GM15510 (cell line): ENCODE results near the gene KPNA1.

Source experiments
- POLR2A ChIP-seq: IDR thresholded peaks from 3 replicates; pipeline ENCODE4 v1.6.1; 2011; ENCODE audit warnings: borderline replicate concordance; ENCODE audit not compliant: insufficient read length; ENCODE audit errors: extremely low read depth

Gene KPNA1

DNA sequence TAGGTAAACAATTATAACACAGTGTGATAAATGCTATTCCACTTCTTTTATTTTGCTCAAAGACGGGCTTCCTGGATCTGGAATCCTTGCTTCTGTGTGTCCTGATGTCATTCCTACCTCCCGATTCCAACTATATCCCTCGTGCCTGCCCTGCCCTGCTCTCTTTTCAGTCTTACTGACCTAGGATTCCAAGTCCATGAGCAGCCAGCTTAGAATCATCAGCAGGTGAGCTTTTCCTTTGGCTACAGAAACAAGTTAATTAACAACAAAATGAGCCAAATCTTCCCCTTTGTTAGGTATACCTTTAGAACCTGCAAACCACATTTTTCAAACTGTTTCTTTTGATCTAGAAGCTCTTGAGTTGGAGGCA, 21.9 kb upstream of the KPNA1 start:
- no peak for TF ChIP-seq POLR2A

DNA sequence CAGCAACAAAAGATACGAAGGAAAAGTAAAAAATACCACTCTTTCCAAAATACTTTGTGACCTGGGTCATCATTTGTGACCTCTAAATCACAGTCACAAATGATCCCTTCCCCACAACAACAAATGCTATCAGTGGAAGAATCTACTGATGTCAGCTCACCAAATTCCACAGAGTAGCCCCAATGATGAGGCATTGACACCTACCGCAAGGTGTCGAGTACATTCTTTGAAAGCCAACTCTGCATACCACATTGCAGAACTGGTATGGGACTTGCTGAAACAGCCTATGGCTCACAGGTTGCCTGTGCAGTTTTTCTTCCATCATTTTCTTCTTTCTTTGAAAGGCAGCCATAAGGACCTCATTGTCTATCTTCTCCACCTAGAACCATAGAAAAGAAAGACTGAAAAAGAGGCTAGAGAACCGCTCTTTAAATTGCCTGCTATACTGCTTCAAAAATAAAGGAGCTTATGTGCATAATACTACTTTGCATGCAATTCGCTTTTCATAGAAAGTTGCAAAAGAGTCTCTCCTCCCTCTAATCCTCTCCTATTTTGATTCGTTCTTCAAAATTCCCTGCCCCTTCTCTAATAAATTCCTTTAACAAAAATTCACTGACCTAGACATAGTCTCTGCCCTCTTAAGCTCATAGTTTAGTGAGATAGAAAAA, 21.4 kb upstream of the KPNA1 start:
- no peak for TF ChIP-seq POLR2A

DNA sequence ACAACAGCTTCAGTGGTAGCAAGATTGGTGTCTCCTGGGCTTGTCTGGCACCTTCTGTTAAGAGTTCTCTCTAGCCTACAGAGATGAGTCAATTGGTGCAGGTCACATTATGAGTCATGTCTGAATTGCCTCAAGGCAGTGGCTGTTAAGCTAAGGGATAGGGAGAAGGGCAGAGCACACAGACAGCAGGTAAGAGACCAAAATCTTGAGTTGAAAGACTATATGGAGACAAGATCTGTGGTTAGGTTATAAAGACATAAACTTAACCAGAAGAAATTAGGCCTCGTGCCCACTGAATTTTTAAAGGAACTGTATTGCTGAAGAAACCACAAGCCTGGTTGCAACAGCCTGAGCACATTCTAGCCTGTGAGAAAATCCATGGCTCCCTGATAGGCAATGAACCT, 19.2 kb upstream of the KPNA1 start:
- TF ChIP-seq POLR2A, result no peak

DNA sequence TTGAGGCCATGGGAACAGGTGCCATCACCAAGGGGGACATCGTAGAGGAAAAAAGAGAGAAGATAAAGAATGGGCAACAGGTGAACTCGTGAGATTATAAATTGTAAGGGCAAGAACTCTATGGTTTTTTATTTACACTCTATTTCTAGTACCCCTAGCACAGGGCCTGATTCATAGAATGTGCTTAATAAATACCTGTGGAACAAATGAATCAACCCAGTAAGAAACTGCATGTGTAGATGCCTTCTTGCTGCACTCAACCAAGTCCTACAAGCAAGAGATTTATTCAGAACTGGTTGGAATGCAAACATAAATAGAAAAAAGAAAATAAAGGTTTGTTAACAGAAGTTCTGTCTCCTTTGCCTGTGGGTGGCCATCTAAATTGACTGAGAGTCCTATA, 18.7 kb upstream of the KPNA1 start:
- no peak for TF ChIP-seq POLR2A

DNA sequence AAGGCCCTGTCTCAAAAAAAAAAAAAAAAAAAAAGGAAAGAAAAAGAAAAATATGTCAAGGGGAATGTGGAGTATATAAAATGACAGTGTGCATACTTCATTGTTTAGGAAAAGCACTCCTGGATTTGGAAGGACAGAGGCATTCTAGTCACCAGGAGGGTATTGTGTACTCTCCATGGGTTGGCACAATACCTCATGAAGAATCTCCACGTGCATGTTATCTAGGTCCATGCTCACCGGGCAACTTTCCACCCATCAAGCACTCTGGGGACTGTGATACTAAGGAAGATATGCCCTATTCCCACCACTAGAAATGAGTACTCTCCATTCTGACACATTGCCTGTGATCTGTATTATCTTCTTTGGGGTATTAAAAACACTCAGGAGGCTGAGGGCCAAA, 15.4 kb upstream of the KPNA1 start:
- TF ChIP-seq POLR2A, result no peak

DNA sequence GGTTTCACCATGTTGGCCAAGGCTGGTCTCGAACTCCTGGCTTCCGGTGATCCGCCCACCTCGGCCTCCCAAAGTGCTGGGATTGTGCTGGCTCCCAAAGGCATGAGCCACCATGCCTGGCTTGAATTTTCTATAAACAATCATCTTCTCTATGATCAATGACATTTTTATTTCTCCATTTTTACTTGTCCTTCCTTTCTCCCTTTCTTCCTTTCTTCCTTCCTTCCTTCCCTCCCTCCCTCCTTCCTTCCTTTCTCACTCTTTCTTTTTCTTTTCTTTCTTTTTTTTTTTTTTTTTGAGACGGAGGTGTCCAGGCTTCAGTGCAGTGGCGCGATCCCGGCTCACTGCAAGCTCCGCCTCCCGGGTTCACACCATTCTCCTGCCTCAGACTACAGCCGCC, 8.6 kb upstream of the KPNA1 start:
- no peak for TF ChIP-seq POLR2A

DNA sequence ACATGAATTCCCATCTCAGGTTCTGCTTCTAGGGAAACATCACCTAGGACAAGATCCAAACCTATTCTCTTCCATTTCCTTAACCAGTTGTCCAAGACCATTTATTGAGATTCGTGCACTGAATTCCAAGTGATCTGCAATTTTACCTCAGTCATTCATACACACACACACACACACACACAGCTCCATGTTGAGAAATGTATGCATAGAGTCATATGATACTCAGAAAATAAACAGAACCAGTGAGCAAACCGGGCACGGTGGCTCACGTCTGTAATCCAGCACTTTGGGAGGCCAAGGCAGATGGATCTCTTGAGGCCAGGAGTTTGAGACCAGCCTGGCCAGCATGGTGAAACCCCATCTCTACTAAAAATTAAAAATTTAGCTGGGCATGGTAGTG, 6.1 kb upstream of the KPNA1 start:
- no peak for TF ChIP-seq POLR2A

DNA sequence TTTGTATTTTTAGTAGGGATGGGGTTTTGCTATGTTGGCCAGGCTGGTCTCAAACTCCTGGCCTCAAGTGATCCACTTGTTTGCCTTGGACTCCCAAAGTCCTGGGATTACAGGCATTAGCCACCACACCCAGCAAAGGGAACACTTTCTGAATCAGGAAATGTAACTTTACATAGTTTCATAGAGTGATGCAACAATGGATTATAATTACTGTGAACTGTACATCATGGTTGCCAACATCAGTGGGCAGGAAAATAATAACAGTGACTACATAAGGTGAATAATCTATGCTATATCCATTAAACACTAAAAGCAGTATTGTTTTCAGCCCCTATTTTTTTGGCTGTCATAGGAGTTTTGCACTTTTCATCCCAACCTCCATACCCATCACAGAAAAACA, 5.0 kb upstream of the KPNA1 start:
- TF ChIP-seq POLR2A, result no peak

DNA sequence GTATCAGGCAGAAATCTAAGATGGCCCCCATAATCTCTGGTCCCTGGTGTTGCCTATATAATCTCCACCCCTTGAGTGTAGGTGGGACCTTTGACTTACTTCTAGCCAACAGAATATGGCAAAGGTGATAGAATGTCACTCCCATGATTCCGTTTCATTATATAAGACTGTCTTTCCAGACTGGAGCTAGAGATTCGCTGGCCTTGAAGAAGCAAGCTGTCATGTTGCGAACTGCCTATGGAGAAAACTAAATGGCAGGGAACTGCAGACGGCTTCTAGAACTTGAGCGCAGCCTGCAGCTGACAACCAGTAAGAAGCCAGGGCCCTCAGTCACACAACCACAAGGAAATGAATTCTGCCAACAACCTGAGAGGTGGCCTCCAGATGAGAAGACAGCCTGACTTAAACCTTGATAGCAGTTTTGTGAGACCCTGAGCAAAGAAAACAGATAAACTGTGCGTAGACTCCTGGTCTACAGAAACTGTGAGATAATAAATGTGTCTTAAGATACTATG, 2.2 kb upstream of the KPNA1 start:
- no peak for TF ChIP-seq POLR2A

DNA sequence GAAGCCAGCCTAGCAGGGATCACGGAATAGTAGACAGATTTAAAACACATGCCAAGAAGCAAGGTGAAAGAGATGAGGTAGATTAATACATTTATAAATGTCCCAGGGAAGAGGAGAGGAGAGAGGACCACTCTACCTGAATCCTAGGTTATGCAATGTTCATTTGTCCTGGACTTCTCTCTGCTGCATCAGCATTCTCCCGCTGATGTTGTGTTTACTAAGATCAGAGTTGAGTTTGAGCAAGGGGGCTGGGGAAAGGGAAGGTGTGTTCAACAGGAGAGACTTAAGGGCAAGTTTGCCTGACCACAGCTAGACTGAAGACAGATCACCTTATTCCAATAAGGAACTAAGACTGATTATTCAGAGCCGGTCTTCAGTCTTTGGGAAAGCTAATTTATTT, 1.1 kb upstream of the KPNA1 start:
- no peak for TF ChIP-seq POLR2A

DNA sequence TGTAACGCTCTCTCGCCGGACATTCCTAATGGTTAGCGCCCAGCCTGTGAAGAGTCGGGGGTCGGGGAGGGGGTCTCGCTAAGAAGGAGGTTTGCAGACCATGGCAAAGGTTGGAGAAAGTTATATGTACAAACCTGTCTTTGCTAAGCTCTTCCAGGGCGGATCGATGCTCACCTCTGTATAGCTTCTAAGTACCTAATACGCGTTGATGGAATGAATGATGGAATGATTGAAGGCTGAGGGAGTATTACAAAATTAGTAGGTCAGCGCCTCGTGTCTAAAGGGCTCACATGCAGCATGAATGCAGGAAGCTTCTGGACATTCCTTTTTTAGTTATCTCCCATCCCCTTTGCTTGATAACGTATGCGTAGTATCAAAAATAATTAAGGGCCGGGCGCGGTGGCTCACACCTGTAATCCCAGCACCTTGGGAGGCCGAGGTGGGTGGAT, 305 bp upstream of the KPNA1 start:
- TF ChIP-seq POLR2A, result no peak

DNA sequence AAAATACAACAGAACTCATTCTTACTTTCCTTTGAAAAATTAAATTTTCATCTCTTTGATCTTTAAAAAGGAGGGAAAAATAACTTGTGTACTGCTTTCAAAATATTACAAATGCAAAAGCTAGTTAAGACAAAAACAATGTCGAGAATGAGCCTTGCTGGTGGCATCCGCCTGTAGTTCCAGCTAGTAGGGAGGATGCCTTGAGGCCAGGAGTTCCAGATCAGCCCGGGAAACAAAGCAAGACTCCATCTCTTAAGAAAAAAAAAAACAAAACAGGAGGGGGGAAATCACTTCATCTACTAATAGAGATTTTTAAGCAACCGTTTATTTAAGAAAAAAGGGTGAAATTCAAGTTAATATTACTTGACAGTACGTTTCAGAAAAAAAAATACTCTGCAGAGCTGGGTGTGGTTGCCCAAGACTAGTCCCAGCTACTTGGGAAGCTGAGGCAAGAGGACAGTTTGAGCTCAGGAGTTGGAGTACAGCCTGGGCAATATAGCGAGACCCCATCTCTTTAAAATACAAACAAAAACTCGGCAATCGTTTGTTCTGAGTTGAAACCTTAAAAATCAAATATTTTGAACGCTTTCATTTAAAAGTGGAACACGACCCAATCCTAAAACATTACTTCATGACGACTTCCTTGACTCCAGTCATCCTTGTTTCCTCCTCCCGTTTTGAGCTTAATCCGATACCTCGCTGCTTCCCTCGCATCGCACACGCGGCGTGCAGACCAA, 1.2 kb downstream of the KPNA1 start:
- TF ChIP-seq POLR2A, result no peak

DNA sequence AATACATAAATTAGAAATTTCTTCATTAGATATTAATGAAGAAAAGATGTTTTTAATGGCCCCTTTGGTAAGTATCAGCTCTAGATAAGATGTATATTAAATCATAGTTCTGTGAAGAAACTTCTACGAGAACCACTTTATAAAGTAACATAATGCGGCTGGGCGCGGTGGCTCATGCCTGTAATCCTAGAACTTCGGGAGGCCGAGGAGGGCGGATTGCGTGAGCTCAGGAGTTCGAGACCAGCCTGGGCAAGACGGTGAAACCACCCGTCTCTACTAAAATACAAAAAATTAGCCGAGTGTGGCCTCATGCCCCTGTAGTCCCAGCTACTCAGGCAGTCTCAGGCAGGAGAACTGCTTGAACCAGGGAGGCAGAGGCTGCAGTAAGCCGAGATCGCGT, 2.5 kb downstream of the KPNA1 start:
- no peak for TF ChIP-seq POLR2A

DNA sequence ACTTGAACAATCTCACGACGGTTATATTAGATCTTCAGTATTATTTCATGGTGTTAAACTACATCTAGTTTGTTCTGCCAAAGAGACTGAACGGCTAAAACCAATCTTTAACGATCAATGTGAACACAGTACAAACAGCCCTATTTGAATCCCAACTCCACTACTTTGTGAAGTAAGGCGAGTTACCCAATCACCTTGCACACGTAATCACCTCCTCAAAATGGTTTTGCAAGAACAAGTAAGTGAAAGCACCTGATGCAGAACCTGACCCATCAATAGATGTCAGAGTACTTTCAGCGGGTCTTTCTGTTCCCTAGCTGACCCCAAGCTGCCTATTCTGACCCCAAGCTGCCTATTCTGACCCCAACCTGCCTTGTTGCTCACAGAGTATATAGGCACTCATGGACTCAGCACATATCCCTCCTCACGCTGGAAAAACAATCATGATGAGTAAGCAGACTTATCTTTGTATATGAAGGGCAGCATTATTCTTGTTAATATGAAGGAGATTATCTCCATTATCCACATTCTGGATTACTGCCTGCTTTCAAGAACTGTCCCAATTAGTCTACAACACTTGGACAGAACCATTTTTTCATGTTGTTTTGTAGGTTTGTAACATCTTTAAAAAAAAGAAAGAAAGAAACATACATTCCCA, 3.7 kb downstream of the KPNA1 start:
- no peak for TF ChIP-seq POLR2A

DNA sequence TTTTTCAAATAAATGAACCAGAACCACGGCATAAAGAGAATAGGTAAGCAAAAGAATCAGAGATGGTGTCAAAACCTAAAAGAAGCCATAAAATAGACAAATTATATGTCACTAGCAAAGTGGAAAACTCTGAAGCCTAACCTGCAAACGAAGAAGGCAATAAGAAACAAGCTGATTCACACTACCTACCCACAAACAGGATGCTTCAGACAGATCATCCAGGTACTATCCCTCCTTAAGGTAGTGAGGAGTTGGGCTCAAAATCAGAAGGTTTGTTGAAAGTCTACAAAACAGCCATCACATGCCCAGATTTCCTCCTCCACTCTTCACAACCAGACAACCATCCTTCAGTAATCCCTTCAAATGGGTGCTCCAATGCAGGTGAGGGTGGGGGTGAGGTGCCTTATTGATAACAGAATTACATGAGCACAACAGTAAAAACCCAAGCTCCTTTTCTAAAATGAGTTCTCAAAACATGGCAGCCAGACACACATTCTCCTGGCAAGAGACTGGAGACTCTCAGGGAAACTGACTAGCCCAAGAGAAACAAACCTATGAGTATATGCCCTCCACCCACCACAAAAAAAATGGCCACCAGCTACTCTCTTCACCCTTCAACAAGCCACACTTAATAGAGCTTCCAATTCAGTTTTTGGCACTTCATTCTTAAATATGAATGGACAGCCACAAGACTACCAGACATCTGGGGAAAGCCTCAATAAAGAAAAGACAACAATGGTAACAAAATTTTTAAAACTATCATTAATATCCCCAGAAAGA, 6.4 kb downstream of the KPNA1 start:
- TF ChIP-seq POLR2A, result no peak
